ENCODE measurements around the gene BDNF.

DNA sequence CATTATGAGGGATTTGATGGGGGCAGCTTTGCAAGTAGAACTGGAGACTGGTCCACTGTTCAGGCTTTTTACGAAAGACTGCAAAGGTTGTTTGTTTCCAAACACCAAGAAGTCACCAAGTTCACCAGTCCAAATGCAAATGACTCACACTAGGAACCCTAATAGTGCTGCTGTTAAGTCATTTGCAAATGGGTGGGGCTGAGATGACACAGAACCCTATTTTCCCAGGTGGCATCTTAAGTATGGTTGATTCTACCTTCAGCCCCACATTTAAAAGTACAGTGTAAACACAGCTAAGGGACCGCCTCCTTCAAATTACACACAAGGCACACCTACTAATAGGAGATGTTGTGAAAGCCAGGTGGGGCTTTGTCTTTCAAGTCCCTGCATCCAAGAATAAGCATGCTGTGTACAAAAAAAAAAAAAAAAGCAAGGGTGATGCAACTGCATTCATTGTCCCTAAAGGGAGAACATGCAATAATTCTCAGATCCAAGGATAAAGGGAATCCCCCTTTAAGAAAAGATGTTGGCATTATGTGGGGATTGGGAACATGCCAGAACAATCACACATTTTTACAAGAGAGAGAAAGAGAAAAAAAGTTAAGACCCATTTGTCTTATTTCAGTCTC is 27.3 kb downstream of the BDNF start:
- TF ChIP-seq, protein P1, sequence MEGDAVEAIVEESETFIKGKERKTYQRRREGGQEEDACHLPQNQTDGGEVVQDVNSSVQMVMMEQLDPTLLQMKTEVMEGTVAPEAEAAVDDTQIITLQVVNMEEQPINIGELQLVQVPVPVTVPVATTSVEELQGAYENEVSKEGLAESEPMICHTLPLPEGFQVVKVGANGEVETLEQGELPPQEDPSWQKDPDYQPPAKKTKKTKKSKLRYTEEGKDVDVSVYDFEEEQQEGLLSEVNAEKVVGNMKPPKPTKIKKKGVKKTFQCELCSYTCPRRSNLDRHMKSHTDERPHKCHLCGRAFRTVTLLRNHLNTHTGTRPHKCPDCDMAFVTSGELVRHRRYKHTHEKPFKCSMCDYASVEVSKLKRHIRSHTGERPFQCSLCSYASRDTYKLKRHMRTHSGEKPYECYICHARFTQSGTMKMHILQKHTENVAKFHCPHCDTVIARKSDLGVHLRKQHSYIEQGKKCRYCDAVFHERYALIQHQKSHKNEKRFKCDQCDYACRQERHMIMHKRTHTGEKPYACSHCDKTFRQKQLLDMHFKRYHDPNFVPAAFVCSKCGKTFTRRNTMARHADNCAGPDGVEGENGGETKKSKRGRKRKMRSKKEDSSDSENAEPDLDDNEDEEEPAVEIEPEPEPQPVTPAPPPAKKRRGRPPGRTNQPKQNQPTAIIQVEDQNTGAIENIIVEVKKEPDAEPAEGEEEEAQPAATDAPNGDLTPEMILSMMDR (IDR thresholded peaks at IDR 0.05), result no peak
- TF ChIP-seq POLR2A (IDR thresholded peaks at IDR 0.05), result no peak
